NCI-H2107 (cell line): ENCODE measurements around the gene CYP2W1.
"Not testable (repeated sequence)": the region's sequence is repeated elsewhere in the genome, so short reads cannot be mapped to it uniquely, and the experiment has no call there.

Experiments
- DNase-seq: peaks from one replicate; lab custom pipeline; 2025; lab: John Stamatoyannopoulos, UW

CYP2W1 gene

GRCh38 chr7:952548-953441 lies 30.2 kb upstream of the CYP2W1 start:
- DNase-seq = no peak

- DNase-seq = no peak
Observed at GRCh38 chr7:953547-954327, 29.2 kb upstream of the CYP2W1 start.

DNA sequence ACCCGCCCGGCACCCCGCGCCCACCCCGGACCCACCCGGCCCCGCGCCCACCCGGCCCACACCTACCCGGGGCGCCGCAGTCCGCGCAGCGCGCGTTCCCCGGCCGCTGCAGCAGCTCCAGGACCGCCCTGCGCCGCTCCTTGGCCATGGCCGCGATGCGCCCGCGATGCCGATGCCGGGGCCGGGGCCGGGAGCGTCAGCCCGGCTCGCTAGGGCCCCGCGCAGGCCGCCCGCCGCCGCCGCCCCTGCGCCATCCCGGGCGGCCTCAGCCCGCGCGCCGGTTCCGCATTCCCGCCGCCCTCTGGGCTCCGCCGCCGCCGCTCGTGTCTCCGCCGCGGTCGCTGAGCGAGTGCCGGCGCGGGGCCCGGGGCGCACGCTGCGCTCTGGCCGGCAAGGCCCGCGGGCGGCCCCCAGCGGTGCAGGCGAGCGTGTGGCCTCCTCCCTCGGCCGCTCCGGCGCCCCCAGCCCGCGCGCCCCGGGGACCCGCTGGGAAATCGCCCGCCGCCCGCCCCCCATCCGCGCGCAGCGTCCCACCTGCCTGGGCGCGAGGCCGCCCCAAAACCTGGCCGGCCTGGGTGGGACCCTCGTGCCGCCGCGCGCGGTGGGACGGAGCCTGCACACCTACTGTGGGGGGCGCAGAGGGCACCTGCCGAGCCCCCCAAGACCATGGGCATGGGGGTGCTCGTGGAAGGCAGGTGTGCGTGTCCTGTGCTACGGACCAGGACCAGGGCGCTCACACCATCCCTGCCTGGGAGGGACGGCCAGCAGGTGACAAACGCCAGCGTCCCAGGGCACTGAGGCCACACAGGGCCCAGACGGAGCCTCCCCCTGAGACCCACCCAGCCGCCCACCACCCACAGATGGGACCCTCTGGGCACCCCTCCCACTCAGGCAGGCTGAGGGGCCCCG lies 28.4 kb upstream of the CYP2W1 start, which contains the start of gene ADAP1:
Gene ADAP1 (minus strand): TSS at position 351 of the 909 bp plus-strand sequence. CDS start 203 bp downstream, at position 148.
- no peak for DNase-seq

DNA sequence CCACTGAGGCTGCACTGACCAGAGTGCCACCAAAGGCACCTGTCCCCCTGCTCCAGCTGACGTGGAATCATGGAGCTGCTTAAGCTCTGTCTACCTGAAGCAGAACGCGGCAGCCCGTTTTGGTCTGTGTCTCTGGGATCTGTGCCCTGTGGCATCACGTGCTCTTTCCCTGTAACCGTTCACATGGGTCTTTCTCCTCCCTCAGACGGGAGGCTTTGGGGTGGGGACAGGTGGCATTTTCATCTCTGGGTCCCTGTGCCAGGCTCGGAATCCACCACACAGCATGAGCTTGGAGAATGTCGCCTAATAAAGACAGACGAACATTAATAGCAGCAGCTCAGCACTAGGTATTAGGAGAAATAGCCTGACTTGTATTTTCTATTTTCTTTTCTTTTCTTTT lies 26.9 kb upstream of the CYP2W1 start:
- no peak for DNase-seq

DNA sequence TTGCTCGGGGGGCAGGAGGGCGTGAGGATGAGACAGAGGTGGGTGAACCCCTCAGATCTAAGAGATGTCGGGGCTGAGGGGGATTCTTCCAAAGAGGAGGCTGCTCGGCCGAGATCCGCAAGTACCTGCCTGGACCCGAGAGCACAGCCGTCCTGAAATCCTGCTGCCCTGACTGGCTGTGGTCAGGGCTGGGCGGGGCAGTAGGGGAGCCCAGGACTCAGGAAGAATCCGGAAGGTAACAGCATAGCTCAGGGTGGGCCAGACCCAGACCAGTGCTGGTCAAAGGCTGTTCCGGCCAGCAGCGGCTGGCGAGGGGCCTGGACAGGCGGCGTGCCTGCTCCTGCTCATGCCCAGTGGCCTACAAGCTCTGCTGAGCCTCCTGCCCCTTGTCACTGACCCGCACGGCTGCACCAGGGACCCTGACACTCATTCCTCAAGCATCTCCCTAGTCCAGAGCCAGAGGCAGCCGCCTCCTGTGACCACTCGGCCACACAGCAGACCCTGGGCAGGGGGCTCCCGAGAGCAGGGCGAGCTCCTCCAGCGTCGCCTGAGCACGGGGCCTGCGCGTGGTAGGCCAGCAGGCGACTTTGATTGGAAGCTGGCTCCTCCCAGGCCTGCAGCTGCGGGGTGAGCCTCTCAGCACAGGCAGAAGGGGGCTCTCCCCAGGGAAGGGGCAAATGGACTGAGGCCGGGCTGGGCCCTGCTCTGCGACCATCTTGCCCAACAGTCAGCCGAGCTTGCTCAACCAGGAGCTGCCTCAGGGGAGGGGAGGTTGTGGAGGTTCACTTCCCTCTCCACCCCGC lies 25.4 kb upstream of the CYP2W1 start:
- no peak for DNase-seq

- DNase-seq = no peak
Observed at GRCh38 chr7:958221-959200, 24.5 kb upstream of the CYP2W1 start.

DNA sequence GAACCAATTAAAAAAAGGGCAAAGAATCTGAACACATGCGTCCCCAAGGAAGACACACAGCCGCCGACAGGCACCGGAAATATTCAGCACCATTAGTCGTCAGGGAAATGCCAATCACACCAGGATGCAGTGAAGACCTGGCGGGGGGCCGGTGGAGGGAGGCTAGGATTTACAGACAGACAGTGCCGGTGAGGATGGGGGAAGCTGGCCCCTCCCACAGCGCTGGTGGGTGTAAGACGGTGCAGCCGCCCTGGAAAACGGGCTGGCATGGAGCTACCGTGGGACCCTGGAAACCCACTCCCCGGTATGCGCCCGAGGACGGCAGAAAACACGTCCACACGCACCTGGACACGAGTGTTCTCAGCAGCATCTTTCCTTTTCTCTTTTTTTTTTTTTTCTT lies 23.7 kb upstream of the CYP2W1 start:
- no peak for DNase-seq

DNA sequence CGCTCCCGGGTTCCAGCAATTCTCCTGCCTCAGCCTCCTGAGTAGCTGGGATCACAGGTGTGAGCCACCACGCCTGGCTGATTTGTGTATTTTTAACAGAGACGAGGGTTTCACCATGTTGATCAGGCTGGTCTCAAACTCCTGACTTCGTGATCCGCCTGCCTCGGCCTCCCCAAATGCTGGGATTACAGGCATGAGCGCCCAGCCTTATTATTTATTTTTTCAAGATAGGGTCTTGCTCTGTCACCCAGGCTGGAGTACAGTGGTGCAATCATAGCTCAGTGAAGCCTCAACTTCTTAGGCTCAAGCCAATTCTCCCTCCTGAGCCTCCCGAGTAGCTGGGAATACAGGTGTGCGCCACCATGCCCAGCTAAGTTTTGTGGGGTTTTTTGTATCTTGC lies 23.2 kb upstream of the CYP2W1 start:
- DNase-seq = not testable (repeated sequence)

DNA sequence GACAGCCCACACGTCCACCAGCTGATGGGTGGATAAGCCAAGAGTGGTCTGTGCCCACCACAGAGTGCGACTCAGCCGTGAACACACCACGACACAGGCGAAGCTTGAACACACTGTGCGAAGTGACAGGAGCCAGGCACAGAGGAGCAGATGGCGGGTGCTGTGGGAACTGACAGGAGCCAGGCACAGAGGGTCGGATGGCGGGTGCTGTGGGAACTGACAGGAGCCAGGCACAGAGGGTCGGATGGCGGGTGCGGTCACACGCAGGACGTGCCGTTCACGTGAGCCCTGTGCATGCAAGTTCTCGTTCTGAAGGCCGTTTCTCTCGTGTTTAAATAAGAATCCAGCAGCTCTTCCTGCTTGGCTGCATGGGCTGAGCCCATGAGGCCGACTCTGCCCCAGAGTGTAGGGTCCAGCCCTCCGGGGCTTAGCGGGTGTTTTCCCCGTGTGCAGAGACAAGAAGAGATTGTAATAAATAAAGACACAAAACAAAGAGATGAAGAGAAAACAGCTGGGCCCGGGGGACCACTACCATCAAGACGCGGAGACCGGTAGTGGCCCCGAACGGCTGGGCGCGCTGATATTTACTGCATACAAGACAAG lies 22.6 kb upstream of the CYP2W1 start:
- DNase-seq = no peak

DNA sequence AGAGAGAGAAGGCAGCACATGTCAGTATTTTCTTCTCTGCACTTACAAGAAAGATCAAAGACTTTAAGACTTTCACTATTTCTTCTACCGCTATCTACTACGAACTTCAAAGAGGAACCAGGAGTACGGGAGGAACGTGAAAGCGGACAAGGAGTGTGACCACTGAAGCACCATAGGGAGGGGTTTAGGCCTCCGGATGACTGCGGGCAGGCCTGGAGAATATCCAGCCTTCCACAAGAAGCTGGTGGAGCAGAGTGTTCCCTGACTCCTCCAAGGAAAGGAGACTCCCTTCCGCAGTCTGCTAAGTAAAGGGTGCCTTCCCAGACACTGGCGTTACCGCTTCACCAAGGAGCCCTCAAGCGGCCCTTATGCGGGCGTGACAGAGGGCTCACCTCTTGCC lies 22.0 kb upstream of the CYP2W1 start:
- DNase-seq = not testable (repeated sequence)

GRCh38 chr7:961546-962400 lies 21.2 kb upstream of the CYP2W1 start:
- no peak for DNase-seq

- no peak for DNase-seq
Observed at GRCh38 chr7:962401-963081, 20.4 kb upstream of the CYP2W1 start.

- no peak for DNase-seq
Observed at GRCh38 chr7:963236-964078, 19.5 kb upstream of the CYP2W1 start.

GRCh38 chr7:964401-965231 lies 18.4 kb upstream of the CYP2W1 start:
- no peak for DNase-seq

DNA sequence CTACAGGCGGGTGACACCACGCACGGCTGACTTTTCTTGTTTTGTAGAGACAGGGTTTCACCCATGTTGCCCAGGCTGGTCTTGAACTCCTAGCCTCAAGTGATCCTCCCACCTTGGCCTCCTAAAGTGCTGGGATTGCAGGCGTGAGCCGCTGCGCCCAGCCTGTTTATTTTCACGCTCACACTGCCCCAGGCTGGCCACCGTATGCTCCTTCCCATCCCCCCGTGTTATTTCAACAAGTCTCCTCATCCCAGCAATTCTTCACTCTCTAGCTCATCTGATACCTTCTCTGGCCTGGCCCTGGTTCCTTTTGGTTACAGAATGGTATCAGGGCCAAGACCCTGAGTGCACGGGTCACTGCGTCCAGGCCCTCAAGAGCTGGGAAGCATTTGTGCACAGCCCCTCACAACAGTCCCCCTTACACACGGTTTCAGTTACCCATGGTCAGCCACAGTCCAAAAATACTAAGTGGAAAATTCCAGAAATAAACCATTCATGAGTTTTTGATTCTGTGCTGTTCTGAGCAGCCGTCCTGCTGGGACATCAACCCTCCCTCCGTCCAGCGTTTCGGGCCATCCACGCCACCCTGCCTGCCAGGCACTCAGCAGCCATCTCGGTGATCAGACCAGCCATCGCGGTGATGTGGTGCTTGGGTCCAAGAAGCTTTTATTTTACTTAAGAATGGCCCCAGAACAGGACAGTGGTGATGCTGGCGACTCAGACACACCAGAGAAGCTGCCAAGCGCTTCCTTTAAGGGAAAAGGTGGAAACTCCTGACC lies 16.5 kb upstream of the CYP2W1 start:
- DNase-seq = no peak
